ENCODE data around the gene DDX27. TPM values are rescaled to one million over a fixed set of nuclear protein-coding genes. Genes with fewer than 3 reads are reported as not detected.

DDX27 gene
- total and polyA plus RNA-seq, 9 of the 15 experiments (the other 6 are each of a cell fraction or from before 2014, with no cell fraction given), result 17.9 to 79.3 (median 57.0) TPM

- TF ChIP-seq ESRRB (CRISPR knock-in tag; IDR thresholded peaks at IDR 0.05; ENCODE audit: borderline replicate concordance) (no peak), ZNF316 (IDR thresholded peaks at IDR 0.05) (no peak)
These were observed 46.8 kb upstream of the DDX27 start (continued) for GRCh38 chr20:49172413-49172812.

GRCh38 chr20:49174183-49174582 lies 45.0 kb upstream of the DDX27 start:
- Histone ChIP-seq H3K27ac (ENCODE audit: extremely low read depth, low read depth, low read length) (no peak overlapping the region), H3K9me3 (replicated peaks; ENCODE audit: control insufficient read depth, insufficient read depth, low read depth, low read length) (no peaks in the 10 kb centered on the region), H3K4me2 (ENCODE audit: insufficient read depth, low read length) (no peak overlapping the region), H4K20me1 (replicated peaks; ENCODE audit: control insufficient read depth, insufficient read depth, low read length) (0 out of 2 replicates have a peak, but pooled peaks cover 3% of the 10 kb centered on the region), H3K27me3 (ENCODE audit: control insufficient read depth in 2 of 2, insufficient read depth in 2 of 2, low read length in 2 of 2) (no peaks in the 10 kb centered on the region), H2AFZ (ENCODE audit: low read depth, low read length) (no peak overlapping the region), H3K9ac (ENCODE audit: insufficient read depth in 1 of 2, low read depth in 2 of 2, low read length in 2 of 2) (no peak overlapping the region), H3K9me1 (ENCODE audit: control insufficient read depth, insufficient read depth, low read length) (no peaks in the 10 kb centered on the region), H3K4me1 (replicated peaks in 1 of 2; ENCODE audit: control insufficient read depth in 2 of 2, insufficient read depth in 2 of 2, low read length in 2 of 2) (no peaks in the 10 kb centered on the region), H3K4me3 (no peak overlapping the region), H3K36me3 (ENCODE audit: control insufficient read depth, insufficient read depth, low read length) (peaks cover 54% of the 10 kb centered on the region), H3K79me2 (ENCODE audit: control insufficient read depth, insufficient read depth, low read length) (peaks cover 80% of the 10 kb centered on the region)
- no peak for DNase-seq (ENCODE audit: extremely low read depth in 1 of 4, low spot score in 3 of 4)
- intact Hi-C loops (cut with micrococcal nuclease) (no loop called here), in situ Hi-C loops (cut with MboI) (no loop called here)
- 93% methylated on average over 6 of the region's 6 CpGs for WGBS (ENCODE audit: insufficient coverage, low coverage, missing lambda C conversion rate)
- ChIA-PET POLR2A (interaction anchor here (0.8 to 1.6 kb wide), 2 partner anchors 8 kb away, joined by 3 to 6 read pairs; no protein-coding TSS in a partner anchor), CTCF (ENCODE audit: low intra/inter-chr PET ratio) (no interaction called here)
- no peak for FAIRE-seq
- TF ChIP-seq ZNF77 (CRISPR knock-in tag; IDR thresholded peaks at IDR 0.05) (no peak), ATF2 (CRISPR knock-in tag; IDR thresholded peaks at IDR 0.05) (no peak), ATF3 (IDR thresholded peaks at IDR 0.05) (peak; percentile 34; the same call in 1 of the 2 replicates), ATF3 (CRISPR knock-in tag; conservative IDR thresholded peaks at IDR 0.05) (no peak)
- BruUV-seq (replicated peaks), result no TSS peak
- no peak for ATAC-seq
